NT2/D1 (cell line): Measurements from ENCODE around the gene SRRM2.

Experiments used
- SUZ12 ChIP-seq: IDR thresholded peaks from 2 replicates; pipeline ENCODE4 v1.6.1; 2011; ENCODE audit not compliant: insufficient read length, insufficient read depth; ENCODE audit errors: extremely low read depth
- YY1 ChIP-seq: IDR thresholded peaks from 2 replicates; pipeline ENCODE4 v1.6.1; 2011; ENCODE audit not compliant: insufficient read length, insufficient read depth
- ZNF274 ChIP-seq: IDR thresholded peaks from 2 replicates; pipeline ENCODE4 v1.6.1; 2011; ENCODE audit warnings: mild to moderate bottlenecking, low read depth, low read length

GRCh38 chr16:2713985-2714774, 38.3 kb upstream of the SRRM2 start:
- TF ChIP-seq ZNF274 (no peak), YY1 (no peak), SUZ12 (no peak)
